Adipose tissue (tissue), 3 donors: ENCODE measurements around the gene NFATC2IP. TPM values are rescaled to one million over a fixed set of nuclear protein-coding genes. Genes with fewer than 3 reads are reported as not detected.
"Not testable (repeated sequence)": the region's sequence is repeated elsewhere in the genome, so short reads cannot be mapped to it uniquely, and the experiment has no call there.

Source experiments
- H3K27ac ChIP-seq: one replicate; pipeline ENCODE4 v1.5.1; 2013; ENCODE audit warnings: low read depth, low read length
- WGBS, 3 donors: extraction: QIAGEN DNeasy Blood & Tissue Kit; methylation state at CpG; one replicate each; pipeline ENCODE4 v1.1.7; 2013; 5-methylcytosine and 5-hydroxymethylcytosine counted together
- polyA plus RNA-seq, 3 donors: library from polyadenylated mRNA; stranded (reverse); fragments of 200-250 nt; gene quantifications; one replicate each; pipeline ENCODE4 v1.2.3, GENCODE V29; 2013
- donor health status: healthy with polysubstance abuse.
- donor health status: Bipolar disorder and iron deficiency.
- donor health status: healthy.

NFATC2IP gene
- polyA plus RNA-seq, 3 donors: 10.8 to 19.2 (median 17.4) TPM

DNA sequence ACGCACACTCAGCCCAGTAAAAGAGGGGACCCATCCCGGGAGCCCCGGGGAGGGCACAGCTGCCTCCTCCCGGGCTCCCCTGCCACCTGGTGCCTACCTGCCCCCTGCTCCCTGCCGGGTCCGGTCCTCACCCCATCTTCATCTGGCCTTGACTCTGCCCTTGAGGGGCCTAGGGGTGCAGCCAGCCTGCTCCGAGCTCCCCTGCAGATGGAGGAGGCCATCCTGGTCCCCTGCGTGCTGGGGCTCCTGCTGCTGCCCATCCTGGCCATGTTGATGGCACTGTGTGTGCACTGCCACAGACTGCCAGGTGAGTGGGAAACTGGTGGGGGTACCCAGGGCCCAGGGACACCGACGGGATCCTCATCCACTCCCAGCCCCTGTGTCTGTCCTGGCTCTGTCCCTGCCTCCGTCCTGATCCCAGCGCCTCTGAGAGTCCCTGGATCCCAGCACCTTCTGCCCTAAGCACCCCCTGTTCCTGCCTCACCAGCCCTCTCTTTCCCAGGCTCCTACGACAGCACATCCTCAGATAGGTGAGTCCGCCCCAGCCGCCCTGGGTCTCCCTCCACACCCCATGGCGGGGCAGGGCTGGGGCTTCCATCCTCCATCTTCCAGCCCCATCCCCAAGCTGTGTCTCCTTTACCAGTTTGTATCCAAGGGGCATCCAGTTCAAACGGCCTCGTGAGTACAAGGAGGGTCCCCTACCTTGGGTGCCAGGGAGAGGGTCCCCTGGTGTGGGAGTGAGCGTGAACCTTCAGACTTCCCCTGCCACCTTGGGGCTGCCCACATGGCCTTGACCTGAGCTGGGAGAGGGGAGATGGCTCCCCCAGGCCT is 34.7 kb downstream of the NFATC2IP start:
- no peak overlapping the region for H3K27ac ChIP-seq
- 67 to 74% (median 70%) methylated on average over 18 to 19 of the region's 19 CpGs for WGBS, 3 donors

DNA sequence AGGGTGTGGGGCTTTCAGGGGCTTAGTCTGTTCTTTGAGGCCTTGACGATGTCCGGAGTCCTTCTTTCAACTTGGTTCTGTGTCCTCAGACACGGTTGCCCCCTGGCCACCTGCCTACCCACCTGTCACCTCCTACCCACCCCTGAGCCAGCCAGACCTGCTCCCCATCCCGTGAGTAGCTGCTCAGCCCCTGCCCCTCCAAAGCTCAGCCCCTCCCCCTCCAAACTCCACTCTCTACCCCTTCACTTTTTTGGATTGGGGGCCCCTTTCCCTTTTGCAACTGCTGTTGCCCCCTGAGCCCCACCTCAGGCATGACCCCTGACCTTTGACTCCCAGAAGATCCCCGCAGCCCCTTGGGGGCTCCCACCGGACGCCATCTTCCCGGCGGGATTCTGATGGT is 35.3 kb downstream of the NFATC2IP start:
- H3K27ac ChIP-seq: no peak overlapping the region
- WGBS, 3 donors: 92 to 93% (median 92%) methylated on average over 9 of the region's 9 CpGs

DNA sequence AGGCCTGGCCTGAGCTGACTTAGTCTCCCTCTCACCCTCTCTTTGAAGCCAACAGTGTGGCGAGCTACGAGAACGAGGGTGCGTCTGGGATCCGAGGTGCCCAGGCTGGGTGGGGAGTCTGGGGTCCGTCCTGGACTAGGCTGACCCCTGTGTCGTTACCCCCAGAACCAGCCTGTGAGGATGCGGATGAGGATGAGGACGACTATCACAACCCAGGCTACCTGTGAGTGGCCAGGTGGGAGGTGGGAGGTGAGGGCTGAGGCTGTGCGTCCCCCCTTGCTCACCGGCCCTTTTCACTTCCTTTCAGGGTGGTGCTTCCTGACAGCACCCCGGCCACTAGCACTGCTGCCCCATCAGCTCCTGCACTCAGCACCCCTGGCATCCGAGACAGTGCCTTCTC is 35.8 kb downstream of the NFATC2IP start:
- no peak overlapping the region for H3K27ac ChIP-seq
- 86 to 96% (median 94%) methylated on average over 13 of the region's 13 CpGs for WGBS, 3 donors

DNA sequence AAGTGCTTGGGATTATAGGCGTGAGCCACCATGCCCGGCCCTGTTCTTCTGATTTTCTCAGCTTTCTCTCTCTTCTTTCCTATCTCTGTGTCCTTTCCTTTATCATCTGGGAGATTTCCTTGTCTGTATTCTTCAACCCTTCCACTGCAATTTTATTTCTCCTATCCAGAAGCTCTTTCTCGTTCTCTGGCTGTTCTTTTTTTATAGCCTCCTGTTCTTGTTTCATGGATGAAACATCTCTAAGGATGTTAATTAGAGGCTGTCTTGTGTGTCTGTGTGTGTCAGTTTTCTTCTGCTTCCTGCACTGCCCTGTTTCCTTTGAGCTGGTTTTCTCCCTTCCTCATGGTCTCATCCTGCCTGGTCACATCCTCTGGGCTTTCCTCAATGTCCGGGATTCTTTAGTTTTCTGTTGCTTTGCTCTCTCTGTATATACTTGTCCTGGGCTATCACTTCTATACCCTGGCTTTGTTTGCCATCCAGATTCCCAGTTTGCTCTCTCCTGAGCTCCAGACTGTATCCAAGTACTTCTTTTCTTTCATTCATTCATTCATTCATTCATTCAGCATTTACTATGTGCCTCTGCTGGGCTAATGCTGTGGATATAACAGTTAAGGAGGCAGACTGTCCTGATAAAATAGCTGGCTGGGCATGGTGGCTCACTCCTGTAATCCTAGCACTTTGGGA is 36.6 kb downstream of the NFATC2IP start:
- H3K27ac ChIP-seq: no peak overlapping the region
- WGBS, 3 donors: 92 to 97% (median 95%) methylated on average over 4 of the region's 4 CpGs

DNA sequence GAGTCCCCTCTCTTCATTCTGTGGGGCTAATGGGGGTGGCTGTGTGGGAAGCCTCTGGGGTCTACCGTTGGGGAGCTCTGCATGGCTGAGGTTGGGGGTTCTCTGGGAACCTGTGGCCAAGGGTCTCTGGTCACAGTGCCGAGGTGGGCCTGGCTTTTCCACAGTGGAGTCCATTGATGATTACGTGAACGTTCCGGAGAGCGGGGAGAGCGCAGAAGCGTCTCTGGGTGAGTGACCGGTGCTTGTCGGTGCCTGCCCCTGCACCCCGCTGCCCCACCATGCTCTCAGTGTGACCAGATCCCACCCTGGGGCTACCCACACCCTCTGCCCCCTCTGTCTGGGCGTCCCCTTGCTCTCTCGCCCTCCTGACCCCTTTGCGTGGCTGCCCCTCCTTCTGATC is 38.6 kb downstream of the NFATC2IP start:
- WGBS, 3 donors: 94 to 95% (median 94%) methylated on average over 14 of the region's 14 CpGs
- H3K27ac ChIP-seq: no peak overlapping the region

DNA sequence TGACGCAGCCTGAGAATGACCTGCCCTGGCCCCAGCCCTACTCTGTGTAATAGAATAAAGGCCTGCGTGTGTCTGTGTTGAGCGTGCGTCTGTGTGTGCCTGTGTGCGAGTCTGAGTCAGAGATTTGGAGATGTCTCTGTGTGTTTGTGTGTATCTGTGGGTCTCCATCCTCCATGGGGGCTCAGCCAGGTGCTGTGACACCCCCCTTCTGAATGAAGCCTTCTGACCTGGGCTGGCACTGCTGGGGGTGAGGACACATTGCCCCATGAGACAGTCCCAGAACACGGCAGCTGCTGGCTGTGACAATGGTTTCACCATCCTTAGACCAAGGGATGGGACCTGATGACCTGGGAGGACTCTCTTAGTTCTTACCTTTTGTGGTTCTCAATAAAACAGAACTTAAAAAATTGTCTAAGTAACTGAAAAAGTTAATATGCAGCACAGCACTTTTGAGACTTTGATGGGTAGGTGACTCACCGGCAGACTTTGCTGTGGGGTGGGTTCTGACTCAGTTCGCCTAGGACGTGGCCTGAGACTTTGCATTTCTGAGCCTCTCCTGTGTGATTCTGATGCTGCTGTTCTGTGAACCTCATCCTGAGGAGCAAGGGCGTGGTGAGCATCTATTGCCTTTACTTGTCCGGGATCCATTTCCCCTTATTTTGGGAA is 39.8 kb downstream of the NFATC2IP start:
- no peak overlapping the region for H3K27ac ChIP-seq
- WGBS, 3 donors: 90 to 93% (median 91%) methylated on average over 11 of the region's 11 CpGs

DNA sequence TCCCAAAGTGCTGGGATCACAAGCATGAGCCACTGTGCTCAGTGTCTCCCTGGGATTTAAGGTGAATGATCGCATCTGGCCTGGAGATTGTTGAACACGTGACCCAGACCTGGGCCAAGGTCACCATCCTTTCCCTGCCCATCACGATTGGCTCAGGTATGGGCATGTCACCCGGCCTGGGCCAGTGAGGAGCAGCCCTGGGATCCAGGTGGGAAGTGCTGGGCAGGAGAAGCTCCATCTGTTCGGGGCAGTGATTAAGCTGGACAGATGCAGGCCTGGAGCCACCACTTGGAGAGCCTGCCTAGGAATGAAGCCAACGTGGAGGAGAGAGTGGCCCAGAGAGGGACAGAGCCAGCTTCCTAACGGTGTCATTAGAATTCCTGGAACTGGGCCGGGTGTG is 41.0 kb downstream of the NFATC2IP start:
- WGBS, 3 donors: 46 to 74% (median 67%) methylated on average over 8 of the region's 8 CpGs
- no peak overlapping the region for H3K27ac ChIP-seq

DNA sequence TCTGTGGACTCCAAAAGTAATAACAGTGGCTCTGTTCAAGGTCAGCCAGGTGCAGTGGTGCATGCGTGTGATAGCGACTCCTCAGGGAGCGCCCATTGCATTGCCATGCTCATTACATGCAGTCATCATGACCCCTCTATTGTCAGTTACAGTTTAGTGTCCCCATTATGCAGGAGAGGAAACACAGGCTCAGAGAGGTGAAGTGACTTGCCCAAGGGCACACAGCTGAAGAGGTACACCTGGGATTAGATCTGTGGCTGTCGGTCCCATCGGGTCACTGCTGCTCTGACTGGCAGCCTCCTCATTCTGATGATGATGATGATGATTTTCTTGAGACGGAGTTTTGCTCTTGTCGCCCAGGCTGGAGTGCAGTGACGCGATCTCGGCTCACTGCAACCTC is 41.8 kb downstream of the NFATC2IP start:
- 91 to 93% (median 93%) methylated on average over 10 of the region's 10 CpGs for WGBS, 3 donors

DNA sequence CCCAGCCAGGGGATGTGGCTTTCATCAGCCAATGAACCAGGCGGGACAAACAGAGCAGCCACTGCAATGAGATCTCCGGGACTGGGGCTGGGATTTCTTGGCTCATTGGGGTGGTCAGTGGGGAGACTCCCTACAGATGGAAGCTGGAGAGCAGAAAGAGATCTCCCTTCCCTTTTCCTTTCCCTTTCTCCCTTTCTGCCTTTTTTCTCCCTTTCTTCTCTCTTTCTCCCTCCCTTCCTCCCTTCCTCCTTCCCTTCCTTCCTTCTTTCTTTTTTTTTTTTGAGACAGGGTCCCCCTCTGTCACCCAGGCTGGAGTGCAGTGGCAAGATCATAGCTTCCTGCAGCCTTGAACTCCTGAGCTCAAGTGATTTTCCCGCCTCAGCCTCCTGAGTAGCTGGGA is 48.1 kb downstream of the NFATC2IP start:
- 65 to 79% (median 78%) methylated on average over 3 of the region's 3 CpGs for WGBS, 3 donors
- no peak overlapping the region for H3K27ac ChIP-seq

More for the DNA sequence above, 41.8 kb downstream of the NFATC2IP start:
- no peak overlapping the region for H3K27ac ChIP-seq

DNA sequence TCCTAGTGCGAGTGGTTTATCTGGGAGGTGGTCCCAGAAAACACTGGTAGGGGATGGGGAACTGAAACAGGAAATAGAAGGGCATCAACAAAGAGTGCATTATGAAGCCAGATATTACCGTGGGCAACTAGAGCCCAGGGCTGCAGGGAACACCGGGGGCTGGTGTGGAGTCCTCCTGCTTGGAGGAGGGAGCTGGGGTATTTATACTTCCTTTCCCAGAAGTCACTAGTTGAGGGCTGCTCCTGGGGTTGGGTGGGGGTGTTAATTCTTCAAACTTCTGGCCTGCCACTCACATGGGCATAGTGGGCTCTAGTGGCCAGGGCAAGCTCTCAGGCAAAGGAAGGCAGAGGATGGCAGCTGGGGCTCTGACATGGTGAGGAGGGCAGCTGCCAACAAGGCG is 48.8 kb downstream of the NFATC2IP start:
- no peak overlapping the region for H3K27ac ChIP-seq
- 60 to 72% (median 67%) methylated on average over 4 of the region's 4 CpGs for WGBS, 3 donors

DNA sequence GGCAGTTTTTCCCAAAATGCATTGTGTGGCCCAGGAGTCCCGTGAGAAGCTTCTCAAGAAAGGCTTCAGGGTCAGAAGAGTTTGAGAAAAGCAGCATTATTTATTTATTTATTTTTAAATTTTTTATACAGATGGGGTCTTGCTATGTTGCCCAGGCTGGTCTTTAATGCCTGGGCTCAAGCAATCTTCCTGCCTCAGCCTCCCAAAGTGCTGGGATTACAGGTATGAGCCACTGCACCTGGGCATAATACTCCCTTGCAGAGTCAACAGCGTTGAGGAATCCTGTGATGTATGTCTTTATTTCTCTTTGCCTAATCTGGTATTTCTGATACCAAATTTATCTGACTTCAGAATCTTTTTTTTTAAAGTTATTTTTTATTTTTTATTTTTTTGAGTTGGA is 49.3 kb downstream of the NFATC2IP start:
- 83 to 91% (median 86%) methylated on average over 2 of the region's 2 CpGs for WGBS, 3 donors
- no peak overlapping the region for H3K27ac ChIP-seq

DNA sequence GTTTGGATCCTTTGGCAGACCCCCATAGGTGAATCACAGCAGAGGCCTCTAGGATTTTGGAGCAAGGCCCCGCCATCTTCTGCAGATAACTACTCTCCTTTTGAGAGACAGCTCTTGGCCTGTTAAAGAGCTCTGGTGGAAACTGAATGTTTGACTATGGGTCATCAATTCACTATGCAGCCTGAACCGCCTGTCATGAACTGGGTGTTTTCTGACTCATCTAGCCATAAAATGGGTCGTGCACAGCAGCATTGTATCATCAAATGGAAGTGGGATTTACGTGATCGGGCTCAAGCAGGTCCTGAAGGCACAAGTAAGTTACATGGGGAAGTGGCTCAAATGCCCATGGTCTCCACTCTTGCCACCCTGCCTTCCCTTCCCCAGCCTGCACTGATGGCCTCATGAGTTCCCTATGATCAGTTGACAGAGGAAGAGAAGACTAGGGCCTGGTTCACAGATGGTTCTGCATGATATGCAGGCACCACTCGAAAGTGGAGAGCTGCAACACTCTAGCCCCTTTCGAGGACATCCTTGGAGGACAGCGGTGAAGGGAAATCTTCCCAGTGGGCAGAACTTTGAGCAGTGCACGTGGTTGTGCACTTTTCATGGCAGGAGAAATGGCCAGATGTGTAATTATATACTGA is 53.9 kb downstream of the NFATC2IP start:
- not testable (repeated sequence) for H3K27ac ChIP-seq
- WGBS, 3 donors: 66 to 70% (median 69%) methylated on average over 9 of the region's 9 CpGs

DNA sequence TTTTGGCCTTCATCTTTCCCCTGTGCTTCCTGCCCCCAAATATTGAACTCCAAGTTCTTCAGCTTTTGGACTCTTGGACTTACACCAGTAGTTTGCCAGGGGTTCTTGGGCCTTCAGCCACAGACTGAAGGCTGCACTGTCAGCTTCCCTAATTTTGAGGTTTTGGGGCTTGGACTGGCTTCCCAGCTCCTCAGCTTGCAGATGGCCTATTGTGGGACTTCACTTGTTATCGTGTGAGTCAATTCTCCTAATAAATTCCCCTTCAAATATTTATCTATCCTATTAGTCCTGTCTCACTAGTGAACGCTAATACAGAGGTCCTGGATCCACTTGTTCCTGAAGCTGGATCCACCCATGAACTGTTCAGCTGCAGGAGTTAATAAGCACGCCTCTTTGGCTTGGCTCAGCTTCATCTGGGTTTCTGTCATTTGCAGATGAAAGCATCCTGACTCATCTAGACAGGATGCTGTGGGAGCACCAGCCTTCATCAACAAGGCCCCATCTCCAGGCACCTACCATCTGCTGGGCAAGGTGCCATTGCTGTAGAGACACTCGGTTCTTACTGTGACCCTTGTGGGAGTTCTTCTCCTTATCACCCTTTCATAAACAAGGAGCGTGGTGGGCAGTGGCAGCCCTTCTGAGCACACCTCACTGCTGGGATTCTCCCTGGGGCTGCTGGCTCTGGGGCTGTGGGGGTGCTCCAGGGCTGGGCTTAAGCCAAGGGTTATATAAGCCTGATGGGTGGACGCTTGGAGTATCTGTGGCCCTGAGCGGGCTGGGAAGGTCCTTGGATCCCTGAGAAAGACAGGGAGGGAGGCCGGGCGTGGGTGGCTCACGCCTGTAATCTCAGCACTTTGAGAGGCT is 57.2 kb downstream of the NFATC2IP start:
- 53 to 68% (median 65%) methylated on average over 9 to 10 of the region's 10 CpGs for WGBS, 3 donors
- H3K27ac ChIP-seq: no peak overlapping the region

DNA sequence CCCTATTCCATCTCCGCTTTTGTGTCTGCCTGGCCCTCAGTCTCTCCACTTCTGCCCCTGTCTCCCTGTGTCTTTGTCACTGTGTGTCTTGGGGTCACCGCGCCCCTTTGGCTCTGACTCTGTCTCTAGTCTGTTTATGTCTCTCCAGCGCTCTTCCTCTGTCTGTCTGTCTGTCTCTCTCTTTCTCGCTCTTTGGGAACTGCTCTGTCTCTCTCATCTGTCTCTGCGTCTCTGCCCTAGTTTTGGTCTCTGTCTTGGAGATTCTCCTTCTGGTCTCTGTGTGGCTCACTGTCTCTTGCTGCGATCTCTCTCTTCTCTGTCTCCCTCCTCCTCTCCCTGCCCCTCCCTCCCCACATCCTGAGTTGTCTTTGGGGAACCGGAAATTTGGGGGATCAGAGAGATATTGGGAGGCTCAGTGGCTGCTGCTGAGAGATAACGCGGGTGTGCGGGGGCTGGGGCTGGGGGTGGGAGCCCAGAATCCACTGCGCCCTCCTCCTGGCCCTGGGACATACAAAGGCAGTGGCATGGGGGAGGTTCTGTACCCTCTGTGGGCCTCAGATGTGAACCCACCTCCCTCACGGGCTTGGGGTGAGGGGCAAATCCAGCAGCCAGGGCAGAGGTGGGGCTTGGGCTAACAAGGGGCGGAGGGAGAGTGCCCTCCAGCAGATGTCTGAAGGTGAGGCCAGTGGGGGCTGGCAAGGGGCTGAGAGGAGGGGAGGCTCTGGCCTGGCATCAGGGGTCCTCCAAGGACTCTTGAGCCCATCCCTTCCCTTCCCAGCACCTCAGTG is 58.5 kb downstream of the NFATC2IP start:
- no peak overlapping the region for H3K27ac ChIP-seq
- WGBS, 3 donors: 52 to 68% (median 59%) methylated on average over 14 of the region's 14 CpGs

DNA sequence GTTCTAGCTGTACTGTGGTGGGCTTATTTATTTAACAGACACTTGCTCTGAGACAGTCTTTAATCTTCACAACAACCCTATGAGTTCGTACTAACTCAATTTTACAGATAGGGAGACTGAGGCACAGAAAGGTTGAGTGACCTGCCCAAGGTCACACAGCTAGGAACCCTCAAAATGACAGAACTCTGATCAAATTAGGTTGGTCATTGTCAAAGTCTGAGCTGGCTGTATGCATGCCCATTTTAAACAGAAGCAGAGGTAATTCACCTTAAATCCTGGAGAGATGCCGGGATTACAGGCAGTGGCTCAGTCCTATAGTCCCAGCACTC is 59.1 kb downstream of the NFATC2IP start:
- no peak overlapping the region for H3K27ac ChIP-seq

DNA sequence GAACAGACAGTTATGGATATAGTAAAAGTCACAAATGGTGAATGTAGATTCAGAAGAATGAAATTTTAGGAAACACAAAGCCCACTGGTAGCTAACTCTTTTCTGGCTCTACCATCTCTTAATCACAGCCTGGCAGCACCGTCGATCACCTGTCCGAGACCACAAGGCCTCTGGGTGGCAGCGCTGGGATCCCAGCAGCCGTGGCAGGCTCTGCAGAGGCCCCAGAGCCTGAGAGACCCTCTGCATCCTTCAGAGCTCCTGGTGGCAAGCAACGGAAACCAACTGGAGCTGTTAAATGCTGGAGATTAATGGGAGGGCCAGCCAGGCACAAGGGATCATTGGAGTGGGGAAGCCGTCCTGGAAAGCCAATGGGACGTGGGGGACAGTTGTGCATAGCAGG is 60.4 kb downstream of the NFATC2IP start:
- H3K27ac ChIP-seq: no peak overlapping the region
- 61 to 63% (median 61%) methylated on average over 8 of the region's 8 CpGs for WGBS, 3 donors

More for the DNA sequence above, 59.1 kb downstream of the NFATC2IP start:
- WGBS, 3 donors: 77 to 90% (median 88%) methylated on average over 2 of the region's 2 CpGs

DNA sequence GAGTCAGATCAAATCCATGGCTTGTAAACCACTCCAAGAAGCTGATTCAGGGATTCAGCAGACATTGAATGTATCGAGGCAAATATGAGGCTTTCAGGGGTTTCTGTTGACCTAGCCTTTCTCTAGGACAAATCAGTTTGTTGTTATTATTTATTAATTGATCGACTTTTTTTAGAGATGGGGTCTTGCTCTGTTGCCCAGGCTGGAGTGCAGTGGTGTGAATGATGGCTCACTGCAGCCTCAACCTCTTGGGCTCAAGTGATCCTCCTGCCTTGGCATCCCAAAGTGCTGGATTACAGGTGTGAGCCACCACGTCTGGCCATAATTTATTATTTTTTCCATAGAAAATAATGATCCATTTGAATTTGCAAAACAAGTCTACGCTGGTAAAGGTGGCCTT is 61.1 kb downstream of the NFATC2IP start:
- 71 to 91% (median 90%) methylated on average over 4 of the region's 4 CpGs for WGBS, 3 donors
- no peak overlapping the region for H3K27ac ChIP-seq
